Measurements from ENCODE around the gene DNAH8.

DNA sequence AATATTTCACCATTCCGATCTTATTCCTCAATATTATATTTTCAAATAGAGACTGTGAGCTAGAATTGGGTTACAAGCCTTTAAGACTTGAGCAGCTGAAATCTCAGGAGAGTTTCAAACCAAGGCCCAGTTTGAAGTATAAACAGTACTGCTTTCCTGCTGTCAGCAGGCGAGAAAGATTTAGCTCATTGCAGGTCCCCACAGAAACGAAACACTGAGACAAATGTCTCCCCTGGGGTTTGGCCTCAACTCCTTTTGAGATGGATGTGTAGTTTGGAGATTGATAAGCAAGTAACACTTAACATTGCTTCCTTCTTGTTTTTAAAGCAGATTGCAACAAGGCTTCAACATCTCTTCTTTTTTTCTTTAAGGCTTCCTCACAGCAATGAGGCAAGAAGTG is 311.1 kb downstream of the DNAH8 start:
- TF ChIP-seq, protein P1, sequence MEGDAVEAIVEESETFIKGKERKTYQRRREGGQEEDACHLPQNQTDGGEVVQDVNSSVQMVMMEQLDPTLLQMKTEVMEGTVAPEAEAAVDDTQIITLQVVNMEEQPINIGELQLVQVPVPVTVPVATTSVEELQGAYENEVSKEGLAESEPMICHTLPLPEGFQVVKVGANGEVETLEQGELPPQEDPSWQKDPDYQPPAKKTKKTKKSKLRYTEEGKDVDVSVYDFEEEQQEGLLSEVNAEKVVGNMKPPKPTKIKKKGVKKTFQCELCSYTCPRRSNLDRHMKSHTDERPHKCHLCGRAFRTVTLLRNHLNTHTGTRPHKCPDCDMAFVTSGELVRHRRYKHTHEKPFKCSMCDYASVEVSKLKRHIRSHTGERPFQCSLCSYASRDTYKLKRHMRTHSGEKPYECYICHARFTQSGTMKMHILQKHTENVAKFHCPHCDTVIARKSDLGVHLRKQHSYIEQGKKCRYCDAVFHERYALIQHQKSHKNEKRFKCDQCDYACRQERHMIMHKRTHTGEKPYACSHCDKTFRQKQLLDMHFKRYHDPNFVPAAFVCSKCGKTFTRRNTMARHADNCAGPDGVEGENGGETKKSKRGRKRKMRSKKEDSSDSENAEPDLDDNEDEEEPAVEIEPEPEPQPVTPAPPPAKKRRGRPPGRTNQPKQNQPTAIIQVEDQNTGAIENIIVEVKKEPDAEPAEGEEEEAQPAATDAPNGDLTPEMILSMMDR (IDR thresholded peaks at IDR 0.05; ENCODE audit: poor library complexity): no peak
- no peak for TF ChIP-seq EZH2 (IDR thresholded peaks at IDR 0.05; ENCODE audit: borderline replicate concordance)
